Measurements from ENCODE around the gene CSNK2A3.

CSNK2A3 gene

GRCh38 chr11:11387622-11388305, 34.7 kb upstream of the CSNK2A3 start:
- Histone ChIP-seq H3K9me3 (ENCODE audit: insufficient read depth, low read length, severe bottlenecking) (no peaks in the 10 kb centered on the region), H3K27ac (ENCODE audit: low read length) (no peak overlapping the region), H3K36me3 (ENCODE audit: insufficient read depth, low read length) (no peaks in the 10 kb centered on the region), H3K4me1 (ENCODE audit: insufficient read depth, low read length) (no peaks in the 10 kb centered on the region), H3K9ac (ENCODE audit: low read depth, low read length) (no peak overlapping the region), H3K4me3 (ENCODE audit: low read depth in 1 of 2, low read length in 2 of 2) (no peak overlapping the region), H2AFZ (ENCODE audit: low read depth, low read length) (no peak overlapping the region), H3K4me2 (ENCODE audit: insufficient read depth, low read length) (no peak overlapping the region), H4K20me1 (ENCODE audit: insufficient read depth, low read length) (no peaks in the 10 kb centered on the region), H3K27me3 (ENCODE audit: insufficient read depth, low read length, poor library complexity) (peaks cover 4% of the 10 kb centered on the region), H3K79me2 (ENCODE audit: insufficient read depth, low read length) (no peaks in the 10 kb centered on the region)
- no peak for TF ChIP-seq CTCF (IDR thresholded peaks at IDR 0.05; ENCODE audit: borderline replicate concordance, extremely low read depth, low read length, poor library complexity, severe bottlenecking)
- no peak for TF ChIP-seq EZH2 (IDR thresholded peaks at IDR 0.05; ENCODE audit: borderline replicate concordance, low read depth, low read length, severe bottlenecking)
- ATAC-seq (ENCODE audit: insufficient read depth, low read depth) (no peak), DNase-seq (no peak)

GRCh38 chr11:11387207-11387606, 34.2 kb upstream of the CSNK2A3 start:
- H3K27ac ChIP-seq (ENCODE audit: low read length), result no peak overlapping the region
- DNase-seq (no peak), ATAC-seq (ENCODE audit: insufficient read depth, low read depth) (no peak)
- peaks cover 4% of the 10 kb centered on the region for H3K27me3 ChIP-seq (ENCODE audit: insufficient read depth, low read length, poor library complexity)
- H3K4me2 ChIP-seq (ENCODE audit: insufficient read depth, low read length), result no peak overlapping the region
- H2AFZ ChIP-seq (ENCODE audit: low read depth, low read length), result no peak overlapping the region
- no peaks in the 10 kb centered on the region for H4K20me1 ChIP-seq (ENCODE audit: insufficient read depth, low read length)
- TF ChIP-seq CTCF (IDR thresholded peaks at IDR 0.05; ENCODE audit: borderline replicate concordance, extremely low read depth, low read length, poor library complexity, severe bottlenecking) (no peak), EZH2 (IDR thresholded peaks at IDR 0.05; ENCODE audit: borderline replicate concordance, low read depth, low read length, severe bottlenecking) (no peak)
- H3K4me3 ChIP-seq (ENCODE audit: low read depth in 1 of 2, low read length in 2 of 2), result no peak overlapping the region
- no peaks in the 10 kb centered on the region for H3K36me3 ChIP-seq (ENCODE audit: insufficient read depth, low read length)
- no peaks in the 10 kb centered on the region for H3K9me3 ChIP-seq (ENCODE audit: insufficient read depth, low read length, severe bottlenecking)
- no peaks in the 10 kb centered on the region for H3K79me2 ChIP-seq (ENCODE audit: insufficient read depth, low read length)
- H3K9ac ChIP-seq (ENCODE audit: low read depth, low read length), result no peak overlapping the region
- no peaks in the 10 kb centered on the region for H3K4me1 ChIP-seq (ENCODE audit: insufficient read depth, low read length)

GRCh38 chr11:11384829-11385228, 31.8 kb upstream of the CSNK2A3 start:
- Histone ChIP-seq H3K79me2 (ENCODE audit: insufficient read depth, low read length) (no peaks in the 10 kb centered on the region), H3K9ac (ENCODE audit: low read depth, low read length) (no peak overlapping the region), H3K4me1 (ENCODE audit: insufficient read depth, low read length) (no peaks in the 10 kb centered on the region), H3K27me3 (ENCODE audit: insufficient read depth, low read length, poor library complexity) (peaks cover 4% of the 10 kb centered on the region), H2AFZ (ENCODE audit: low read depth, low read length) (no peak overlapping the region), H3K9me3 (ENCODE audit: insufficient read depth, low read length, severe bottlenecking) (no peaks in the 10 kb centered on the region), H3K4me3 (ENCODE audit: low read depth in 1 of 2, low read length in 2 of 2) (no peak overlapping the region), H3K36me3 (ENCODE audit: insufficient read depth, low read length) (no peaks in the 10 kb centered on the region), H3K4me2 (ENCODE audit: insufficient read depth, low read length) (no peak overlapping the region), H4K20me1 (ENCODE audit: insufficient read depth, low read length) (no peaks in the 10 kb centered on the region), H3K27ac (ENCODE audit: low read length) (no peak overlapping the region)
- no peak for DNase-seq
- no peak for ATAC-seq (ENCODE audit: insufficient read depth, low read depth)
- TF ChIP-seq EZH2 (IDR thresholded peaks at IDR 0.05; ENCODE audit: borderline replicate concordance, low read depth, low read length, severe bottlenecking) (no peak), CTCF (IDR thresholded peaks at IDR 0.05; ENCODE audit: borderline replicate concordance, extremely low read depth, low read length, poor library complexity, severe bottlenecking) (no peak)

All from DND-41 (cell line).